ENCODE data around the gene MAPK1IP1L.
A peak's percentile ranks its signal among the peaks of the same experiment; 100 is the strongest.
"Not testable (repeated sequence)": the region's sequence is repeated elsewhere in the genome, so short reads cannot be mapped to it uniquely, and the experiment has no call there.

MAPK1IP1L gene

GRCh38 chr14:55051423-55052268 lies at the start of gene MAPK1IP1L:
MAPK1IP1L (plus strand) TSS chr14:55051647; CDS start chr14:55061684, 10,037 bp downstream.
- DNase-seq (ENCODE audit: low spot score): peak; percentile 95

DNA sequence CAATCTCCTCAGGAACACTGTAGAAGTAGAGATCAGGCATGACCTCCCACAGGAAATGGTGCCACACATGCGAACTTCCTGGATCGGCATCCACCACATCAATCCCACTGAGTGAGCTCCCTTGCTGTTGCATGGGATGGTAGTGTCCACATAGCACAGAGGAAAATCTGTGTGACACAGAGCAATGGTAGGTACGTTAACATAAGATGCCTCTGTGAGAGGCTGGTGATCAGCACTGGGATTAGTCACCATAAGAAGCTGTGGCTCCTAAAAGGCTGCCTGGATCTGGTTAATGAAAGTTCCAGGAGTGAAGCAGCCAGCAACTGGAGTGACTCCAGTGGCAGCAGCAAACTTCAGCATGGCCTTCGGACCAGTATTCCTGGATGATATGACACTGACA lies 46.4 kb upstream of the MAPK1IP1L start:
- no peak for DNase-seq (ENCODE audit: low spot score)

- no peak for DNase-seq (ENCODE audit: low spot score)
Measured at GRCh38 chr14:55015006-55015405, 36.4 kb upstream of the MAPK1IP1L start.

DNA sequence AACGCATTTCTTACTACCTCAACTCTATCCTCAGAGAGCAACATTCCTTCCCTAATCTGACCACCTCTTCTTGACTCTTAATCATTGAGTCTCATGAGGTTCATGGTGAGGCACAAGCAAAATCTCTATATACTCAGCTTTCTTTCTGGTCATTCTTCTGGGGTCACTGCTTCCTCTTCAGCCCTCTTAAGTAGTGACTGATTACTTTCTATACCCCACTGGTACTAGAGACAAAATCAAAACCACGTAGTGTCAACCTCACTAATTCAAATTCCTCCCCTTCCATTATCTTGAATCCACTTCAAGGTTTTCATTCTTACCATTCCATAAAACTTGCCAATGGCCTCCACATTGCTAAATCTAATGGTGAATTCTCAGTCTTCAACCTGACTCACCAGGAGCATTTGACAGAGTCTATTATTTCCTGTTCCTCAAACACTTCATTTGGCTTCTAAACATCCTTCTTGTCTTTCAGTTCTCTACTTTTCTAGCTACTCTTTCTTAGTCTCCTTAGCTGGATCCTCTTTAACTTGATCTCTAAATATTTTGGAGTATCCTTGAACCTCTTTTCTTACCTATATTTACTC lies 31.4 kb upstream of the MAPK1IP1L start:
- DNase-seq (ENCODE audit: low spot score): no peak

- not testable (repeated sequence) for DNase-seq (ENCODE audit: low spot score)
Measured at GRCh38 chr14:55024365-55024764, 27.1 kb upstream of the MAPK1IP1L start.

DNA sequence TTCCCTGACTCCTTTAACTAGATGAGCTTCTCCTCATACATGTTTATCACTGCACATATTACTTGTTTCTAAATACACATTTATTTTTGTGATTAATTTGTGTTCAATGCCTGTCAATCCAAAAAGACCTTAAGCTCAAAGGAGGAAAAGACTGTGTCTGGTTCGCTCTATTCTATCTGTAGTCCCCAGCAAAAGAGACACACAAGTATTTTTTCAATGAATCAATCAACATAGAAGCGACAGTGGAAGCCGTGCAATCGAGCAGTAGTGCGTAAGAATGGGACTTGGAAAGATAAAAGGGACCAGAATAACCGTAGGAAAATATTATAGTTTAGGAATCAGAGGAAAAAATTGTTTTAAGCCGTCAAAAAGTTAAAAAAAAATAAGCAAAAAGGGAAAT lies 25.5 kb upstream of the MAPK1IP1L start:
- DNase-seq (ENCODE audit: low spot score): no peak

- DNase-seq (ENCODE audit: low spot score): no peak
Measured at GRCh38 chr14:55026441-55026792, 25.0 kb upstream of the MAPK1IP1L start.

- peak; percentile 93 for DNase-seq (ENCODE audit: low spot score)
Measured at GRCh38 chr14:55026793-55027561, 24.5 kb upstream of the MAPK1IP1L start, which contains the start of the genes SOCS4 and WDHD1. SOCS4 (plus strand) TSS chr14:55027236; CDS start chr14:55043042, 15,806 bp downstream. WDHD1 (minus strand) TSS chr14:55027099; CDS start chr14:55026787, 312 bp downstream.

DNA sequence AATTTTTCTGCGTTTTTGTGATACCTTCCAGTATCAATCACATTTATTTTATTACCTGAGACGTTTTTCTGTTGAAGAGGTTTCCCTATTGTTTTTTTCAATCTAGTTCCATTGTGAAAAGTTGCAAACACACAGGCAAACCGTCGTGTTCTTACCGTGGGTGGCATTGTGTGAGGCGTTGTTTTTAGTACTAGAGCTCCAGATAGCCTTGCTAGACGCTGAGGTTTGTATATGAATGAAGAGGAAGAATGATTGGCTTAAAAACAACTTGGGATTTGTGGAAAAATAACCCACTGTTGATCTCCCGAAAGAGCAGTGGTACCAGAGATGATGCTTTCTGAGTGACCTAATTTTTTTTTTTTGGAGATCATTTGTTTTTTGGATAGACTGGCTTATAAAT lies 23.4 kb upstream of the MAPK1IP1L start:
- DNase-seq (ENCODE audit: low spot score): no peak

GRCh38 chr14:55028476-55028875 lies 23.0 kb upstream of the MAPK1IP1L start:
- DNase-seq (ENCODE audit: low spot score): no peak

DNA sequence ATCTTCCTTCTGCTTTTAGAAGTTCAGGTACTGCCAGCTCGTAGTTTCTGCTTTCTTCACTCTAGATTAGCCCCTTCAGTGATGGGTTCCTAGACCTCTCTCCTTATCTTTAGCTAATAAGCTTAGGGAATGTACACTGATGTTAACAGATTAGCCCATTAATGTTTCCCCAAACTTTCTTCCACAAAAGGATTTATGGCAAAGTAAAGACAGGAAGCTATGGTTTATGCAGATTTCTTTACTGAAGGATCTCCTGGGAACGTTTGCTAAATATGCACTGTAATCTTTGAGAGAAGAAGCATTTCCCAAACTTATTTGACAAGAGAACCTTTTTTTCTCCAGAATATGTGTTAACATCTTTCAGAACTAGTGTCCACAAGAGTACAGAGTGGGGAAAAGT lies 20.3 kb upstream of the MAPK1IP1L start:
- no peak for DNase-seq (ENCODE audit: low spot score)

GRCh38 chr14:55037995-55038394 lies 13.5 kb upstream of the MAPK1IP1L start:
- not testable (repeated sequence) for DNase-seq (ENCODE audit: low spot score)

- DNase-seq (ENCODE audit: low spot score): no peak
Measured at GRCh38 chr14:55038708-55039107, 12.7 kb upstream of the MAPK1IP1L start.

DNA sequence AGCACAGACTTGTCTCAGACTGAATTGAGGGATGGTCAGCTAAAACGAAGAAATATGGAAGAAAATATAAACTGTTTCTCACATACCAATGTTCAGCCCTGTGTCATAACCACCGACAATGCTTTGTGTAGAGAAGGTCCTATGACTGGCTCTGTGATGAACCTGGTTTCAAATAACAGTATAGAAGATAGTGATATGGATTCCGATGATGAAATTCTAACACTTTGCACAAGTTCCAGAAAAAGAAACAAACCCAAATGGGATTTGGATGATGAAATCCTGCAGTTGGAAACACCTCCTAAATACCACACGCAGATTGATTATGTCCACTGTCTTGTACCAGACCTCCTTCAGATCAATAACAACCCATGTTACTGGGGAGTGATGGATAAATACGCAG lies 7.9 kb upstream of the MAPK1IP1L start:
- DNase-seq (ENCODE audit: low spot score): no peak

GRCh38 chr14:55045087-55045486 lies 6.4 kb upstream of the MAPK1IP1L start:
- no peak for DNase-seq (ENCODE audit: low spot score)

DNA sequence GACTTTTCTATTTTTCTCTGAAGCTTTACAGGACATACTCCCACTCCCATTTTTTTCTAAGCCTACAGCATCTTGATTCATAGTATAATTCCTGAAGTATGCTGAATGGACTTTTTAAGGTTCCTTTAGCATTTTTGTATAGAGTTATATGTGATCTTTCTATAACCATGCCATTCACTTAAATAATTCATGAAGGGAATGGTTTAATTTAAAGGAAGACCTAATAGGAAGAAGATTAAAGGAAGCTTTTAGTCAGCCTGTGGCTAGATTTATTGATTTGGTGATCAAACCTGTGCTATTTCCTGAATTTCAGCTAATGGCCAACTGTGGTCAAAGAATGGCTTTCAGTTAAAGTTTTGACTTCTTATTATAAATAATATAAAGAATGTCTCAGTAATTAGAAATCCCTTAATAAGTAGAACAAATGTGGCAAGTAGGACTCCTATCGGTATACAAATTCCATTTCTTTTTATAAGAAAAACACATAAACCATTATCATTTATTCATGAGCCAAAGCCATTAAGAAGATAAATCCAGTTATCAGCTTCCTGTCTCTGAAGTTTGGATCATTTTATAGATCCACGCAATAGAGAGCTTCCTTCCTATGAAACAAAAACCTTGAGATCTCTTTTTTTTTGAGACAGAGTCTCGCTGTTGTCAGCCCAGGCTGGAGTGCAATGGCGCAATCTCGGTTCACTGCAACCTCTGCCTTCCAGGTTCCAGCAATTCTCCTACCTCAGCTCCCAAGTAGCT lies 4.0 kb upstream of the MAPK1IP1L start:
- DNase-seq (ENCODE audit: low spot score): no peak

GRCh38 chr14:55048900-55049436 lies 2.5 kb upstream of the MAPK1IP1L start:
- DNase-seq (ENCODE audit: low spot score): no peak

DNA sequence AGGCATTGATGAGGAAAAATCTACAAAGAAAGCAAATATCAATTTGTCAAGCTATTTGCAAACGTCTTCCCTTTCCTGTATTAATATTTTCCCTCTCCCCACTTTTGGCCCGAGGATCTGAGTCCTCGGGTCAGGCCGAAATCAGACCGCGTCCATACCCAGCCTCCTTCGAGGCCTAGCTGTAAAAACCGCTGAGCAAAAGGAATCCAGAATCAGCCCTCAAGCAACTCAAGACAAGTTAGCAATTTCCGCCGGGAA lies 353 bp upstream of the MAPK1IP1L start:
- DNase-seq (ENCODE audit: low spot score): no peak

DNA sequence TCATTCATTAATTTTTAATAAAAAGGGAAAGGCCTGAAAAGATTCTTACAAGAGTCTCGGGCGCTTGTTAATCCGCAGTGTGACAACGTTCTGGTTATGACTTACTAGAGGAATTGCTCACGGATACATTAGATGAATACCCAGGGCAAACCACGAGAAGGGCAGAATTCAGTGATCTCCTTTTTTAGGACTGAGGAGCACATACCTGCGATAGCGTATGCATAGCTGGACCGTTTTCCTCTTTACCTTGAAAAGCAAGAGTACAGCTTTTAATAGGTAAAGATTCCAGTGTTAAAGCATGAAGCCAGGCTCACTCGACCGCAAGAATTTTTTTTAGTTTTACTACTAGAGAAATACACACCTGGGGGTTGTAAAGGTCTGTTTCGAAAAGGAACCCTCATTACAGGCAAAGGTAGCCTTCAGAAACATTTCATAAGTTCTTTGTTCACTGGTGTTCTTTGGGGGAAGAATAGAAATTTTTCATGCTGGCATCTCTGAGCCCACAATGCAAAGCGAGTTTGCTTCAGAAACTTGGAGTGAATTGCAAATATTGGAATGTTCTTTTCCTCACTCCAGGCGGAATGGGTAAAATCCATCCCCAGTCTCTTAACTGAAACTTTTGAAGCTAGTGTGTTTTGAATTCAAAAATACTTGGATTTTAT lies 953 bp downstream of the MAPK1IP1L start:
- peak; percentile 33 for DNase-seq (ENCODE audit: low spot score)

DNA sequence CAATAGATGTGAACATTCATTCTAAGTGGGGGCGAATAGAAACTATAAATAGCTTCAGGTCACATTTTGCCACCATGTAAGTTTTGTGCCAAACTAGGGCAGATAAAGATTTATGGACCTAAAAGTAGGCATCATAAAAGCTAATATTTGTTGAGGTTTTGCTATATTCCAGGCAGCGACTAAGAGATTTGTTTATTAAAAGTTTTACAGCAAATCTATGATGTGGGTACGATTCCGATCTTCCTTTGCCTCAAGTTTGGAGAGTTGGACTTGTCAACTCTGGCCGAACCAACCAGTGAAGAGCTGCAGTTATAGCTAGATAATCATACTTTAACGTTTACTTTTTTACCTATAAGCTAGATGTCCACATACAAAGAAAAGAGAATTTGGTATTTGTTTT lies 1.6 kb downstream of the MAPK1IP1L start:
- DNase-seq (ENCODE audit: low spot score): no peak

GRCh38 chr14:55053500-55053899 lies 2.1 kb downstream of the MAPK1IP1L start:
- DNase-seq (ENCODE audit: low spot score): no peak

All from germinal center (tissue), 1 donor.